ENCODE data around the gene DHH.
"Not testable (repeated sequence)": the region's sequence is repeated elsewhere in the genome, so short reads cannot be mapped to it uniquely, and the experiment has no call there.

Gene DHH

DNA sequence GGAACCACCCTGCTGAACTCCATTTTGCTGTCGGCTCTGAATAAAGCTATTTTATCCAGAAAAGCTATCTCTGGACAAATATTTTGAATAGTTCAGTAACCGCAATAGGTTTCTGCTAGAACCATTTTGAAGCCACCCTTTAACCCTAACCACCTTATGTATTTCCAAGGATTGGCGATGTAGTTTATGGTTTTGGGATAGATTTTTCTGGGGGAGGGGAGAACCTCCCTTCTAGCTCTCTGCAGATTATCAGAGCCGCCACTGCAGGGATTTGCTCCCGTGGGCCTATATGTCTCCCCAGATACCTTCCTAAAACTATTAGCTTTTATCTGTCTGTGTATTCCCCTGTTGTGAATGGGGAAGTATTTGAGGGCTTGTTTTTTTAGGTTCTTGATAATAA is 38.4 kb upstream of the DHH start:
- TF ChIP-seq, protein P1, sequence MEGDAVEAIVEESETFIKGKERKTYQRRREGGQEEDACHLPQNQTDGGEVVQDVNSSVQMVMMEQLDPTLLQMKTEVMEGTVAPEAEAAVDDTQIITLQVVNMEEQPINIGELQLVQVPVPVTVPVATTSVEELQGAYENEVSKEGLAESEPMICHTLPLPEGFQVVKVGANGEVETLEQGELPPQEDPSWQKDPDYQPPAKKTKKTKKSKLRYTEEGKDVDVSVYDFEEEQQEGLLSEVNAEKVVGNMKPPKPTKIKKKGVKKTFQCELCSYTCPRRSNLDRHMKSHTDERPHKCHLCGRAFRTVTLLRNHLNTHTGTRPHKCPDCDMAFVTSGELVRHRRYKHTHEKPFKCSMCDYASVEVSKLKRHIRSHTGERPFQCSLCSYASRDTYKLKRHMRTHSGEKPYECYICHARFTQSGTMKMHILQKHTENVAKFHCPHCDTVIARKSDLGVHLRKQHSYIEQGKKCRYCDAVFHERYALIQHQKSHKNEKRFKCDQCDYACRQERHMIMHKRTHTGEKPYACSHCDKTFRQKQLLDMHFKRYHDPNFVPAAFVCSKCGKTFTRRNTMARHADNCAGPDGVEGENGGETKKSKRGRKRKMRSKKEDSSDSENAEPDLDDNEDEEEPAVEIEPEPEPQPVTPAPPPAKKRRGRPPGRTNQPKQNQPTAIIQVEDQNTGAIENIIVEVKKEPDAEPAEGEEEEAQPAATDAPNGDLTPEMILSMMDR (IDR thresholded peaks at IDR 0.05; ENCODE audit: insufficient read depth, low read depth, low read length, missing control alignments): no peak
- H3K4me3 ChIP-seq (ENCODE audit: low read depth, low read length): peak overlapping the region; percentile 72
- no peak for DNase-seq (ENCODE audit: low read depth)

GRCh38 chr12:49131894-49132461 is 37.4 kb upstream of the DHH start:
- DNase-seq (ENCODE audit: low read depth): no peak
- TF ChIP-seq, protein P1 (IDR thresholded peaks at IDR 0.05; ENCODE audit: insufficient read depth, low read depth, low read length, missing control alignments): no peak
- peak overlapping the region; percentile 72 for H3K4me3 ChIP-seq (ENCODE audit: low read depth, low read length)

GRCh38 chr12:49131051-49131893 is 36.7 kb upstream of the DHH start, which contains the start of gene TUBA1B:
Gene TUBA1B (minus strand): TSS chr12:49131395. CDS start chr12:49131300, 95 bp downstream.
- peak within 1 kb of the TSS; percentile 99 for H3K4me3 ChIP-seq (ENCODE audit: low read depth, low read length)
- peak; percentile 96 for DNase-seq (ENCODE audit: low read depth)
- TF ChIP-seq, protein P1 (IDR thresholded peaks at IDR 0.05; ENCODE audit: insufficient read depth, low read depth, low read length, missing control alignments): no peak

- peak overlapping the region; percentile 99 for H3K4me3 ChIP-seq (ENCODE audit: low read depth, low read length)
- peak; percentile 97 for DNase-seq (ENCODE audit: low read depth)
- TF ChIP-seq, protein P1 (IDR thresholded peaks at IDR 0.05; ENCODE audit: insufficient read depth, low read depth, low read length, missing control alignments): peak; percentile 99
Measured at GRCh38 chr12:49130151-49131050, 35.8 kb upstream of the DHH start.

DNA sequence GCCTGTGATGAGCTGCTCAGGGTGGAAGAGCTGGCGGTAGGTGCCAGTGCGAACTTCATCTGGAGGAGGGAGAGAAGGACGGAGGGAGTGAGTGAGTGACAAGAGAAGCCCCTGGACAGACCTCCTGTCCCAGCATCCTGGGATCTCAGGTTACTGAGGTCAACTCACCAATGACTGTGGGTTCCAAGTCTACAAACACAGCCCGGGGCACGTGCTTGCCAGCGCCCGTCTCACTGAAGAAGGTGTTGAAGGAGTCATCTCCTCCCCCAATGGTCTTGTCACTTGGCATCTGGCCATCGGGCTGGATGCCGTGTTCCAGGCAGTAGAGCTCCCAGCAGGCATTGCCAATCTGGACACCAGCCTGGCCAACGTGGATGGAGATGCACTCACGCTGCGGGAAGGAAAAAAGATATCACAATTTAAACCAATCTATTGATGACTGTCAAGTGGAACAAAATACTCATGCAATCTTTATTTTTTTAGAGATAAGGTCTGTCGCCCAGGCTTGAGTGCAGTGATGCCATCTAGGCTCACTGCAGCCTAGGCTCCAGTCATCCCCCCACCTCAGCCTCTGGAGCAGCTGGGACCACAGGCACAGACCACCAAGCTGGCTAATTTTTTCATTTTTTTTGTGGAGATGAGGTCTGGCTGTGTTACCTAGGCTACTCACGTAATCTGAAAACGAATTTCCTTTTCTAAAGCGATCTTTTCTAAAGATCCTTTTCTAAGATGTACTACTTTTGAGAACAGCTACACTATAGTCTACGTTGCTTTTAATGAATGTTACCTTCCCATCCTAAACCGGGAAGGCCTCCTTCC is 34.9 kb upstream of the DHH start:
- no peak for DNase-seq (ENCODE audit: low read depth)
- H3K4me3 ChIP-seq (ENCODE audit: low read depth, low read length): peak overlapping the region; percentile 99

DNA sequence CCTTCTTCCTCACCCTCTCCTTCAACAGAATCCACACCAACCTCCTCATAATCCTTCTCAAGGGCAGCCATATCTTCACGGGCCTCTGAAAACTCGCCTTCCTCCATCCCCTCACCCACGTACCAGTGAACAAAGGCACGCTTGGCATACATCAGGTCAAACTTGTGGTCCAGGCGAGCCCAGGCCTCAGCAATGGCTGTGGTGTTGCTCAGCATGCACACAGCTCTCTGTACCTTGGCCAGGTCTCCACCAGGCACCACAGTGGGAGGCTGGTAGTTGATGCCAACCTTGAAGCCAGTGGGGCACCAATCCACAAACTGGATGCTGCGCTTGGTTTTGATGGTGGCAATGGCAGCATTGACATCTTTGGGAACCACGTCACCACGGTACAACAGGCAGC is 33.4 kb upstream of the DHH start:
- DNase-seq (ENCODE audit: low read depth); H3K4me3 ChIP-seq (ENCODE audit: low read depth, low read length): not testable (repeated sequence)

More for the DNA sequence above, 34.9 kb upstream of the DHH start:
- TF ChIP-seq, protein P1 (IDR thresholded peaks at IDR 0.05; ENCODE audit: insufficient read depth, low read depth, low read length, missing control alignments): no peak
